Measurements from ENCODE around the gene CTAGE1.
"Not testable (repeated sequence)": the region's sequence is repeated elsewhere in the genome, so short reads cannot be mapped to it uniquely, and the experiment has no call there.

CTAGE1 gene, protein sequence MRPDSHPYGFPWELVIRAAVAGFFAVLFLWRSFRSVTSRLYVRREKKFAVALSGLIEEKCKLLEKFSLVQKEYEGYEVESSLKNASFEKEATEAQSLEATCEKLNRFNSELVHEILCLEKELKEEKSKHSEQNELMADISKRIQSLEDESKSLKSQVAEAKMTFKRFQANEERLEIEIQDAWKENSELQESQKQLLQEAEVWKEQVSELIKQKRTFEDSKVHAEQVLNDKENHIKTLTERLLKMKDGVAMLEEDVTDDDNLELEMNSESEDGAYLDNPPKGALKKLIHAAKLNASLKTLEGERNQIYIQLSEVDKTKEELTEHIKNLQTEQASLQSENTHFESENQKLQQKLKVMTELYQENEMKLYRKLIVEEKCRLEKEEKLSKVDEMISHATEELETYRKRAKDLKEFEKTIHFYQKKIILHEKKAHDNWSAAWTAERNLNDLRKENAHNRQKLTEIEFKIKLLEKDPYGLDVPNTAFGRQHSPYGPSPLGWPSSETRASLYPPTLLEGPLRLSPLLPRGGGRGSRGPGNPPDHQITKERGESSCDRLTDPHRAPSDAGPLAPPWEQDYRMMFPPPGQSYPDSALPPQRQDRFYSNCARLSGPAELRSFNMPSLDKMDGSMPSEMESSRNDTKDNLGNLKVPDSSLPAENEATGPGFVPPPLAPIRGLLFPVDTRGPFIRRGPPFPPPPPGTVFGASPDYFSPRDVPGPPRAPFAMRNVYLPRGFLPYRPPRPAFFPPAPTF

GRCh38 chr18:22417496-22418188, at the start of gene CTAGE1:
Gene CTAGE1 (minus strand): TSS chr18:22417915. CDS start chr18:22417811, 104 bp downstream.
- DNase-seq (ENCODE audit: low read depth, low spot score) = no peak

- no peak for DNase-seq (ENCODE audit: low read depth, low spot score)
Observed at GRCh38 chr18:22466608-22467395, 49.1 kb upstream of the CTAGE1 start.

DNA sequence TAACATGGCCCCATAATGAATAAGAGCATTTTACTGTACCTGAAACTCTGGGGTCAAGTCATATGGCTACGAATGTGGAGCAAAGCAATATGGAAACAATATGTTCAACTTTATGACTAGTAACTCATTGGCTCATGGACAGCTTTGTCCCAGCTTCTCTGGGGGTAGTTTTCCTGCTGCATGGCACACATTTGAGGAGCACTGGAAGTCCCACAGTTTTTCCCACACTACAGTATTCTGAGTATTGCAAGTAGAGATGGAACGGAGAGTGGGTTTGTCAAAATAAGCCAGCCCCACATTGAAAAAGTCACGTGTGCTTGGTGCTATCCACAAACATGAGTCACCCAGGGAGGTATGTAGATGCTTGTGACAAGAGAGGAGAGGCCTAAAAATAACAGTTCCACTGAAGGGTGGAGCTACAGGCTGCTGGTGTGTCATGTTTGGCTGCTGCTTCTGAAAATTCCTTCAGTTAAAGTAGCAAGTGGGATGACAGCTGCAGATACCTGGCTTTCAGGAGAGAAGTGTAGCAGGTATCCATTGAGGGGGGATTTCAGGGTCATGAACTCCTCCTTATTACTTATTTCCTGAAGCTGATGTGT, 48.2 kb upstream of the CTAGE1 start:
- no peak for DNase-seq (ENCODE audit: low read depth, low spot score)

- no peak for DNase-seq (ENCODE audit: low read depth, low spot score)
Observed at GRCh38 chr18:22463076-22463475, 45.4 kb upstream of the CTAGE1 start.

- DNase-seq (ENCODE audit: low read depth, low spot score) = no peak
Observed at GRCh38 chr18:22459491-22459890, 41.8 kb upstream of the CTAGE1 start.

GRCh38 chr18:22457524-22457923, 39.8 kb upstream of the CTAGE1 start:
- DNase-seq (ENCODE audit: low read depth, low spot score) = no peak

GRCh38 chr18:22456547-22456946, 38.8 kb upstream of the CTAGE1 start:
- no peak for DNase-seq (ENCODE audit: low read depth, low spot score)

GRCh38 chr18:22456116-22456480, 38.4 kb upstream of the CTAGE1 start:
- DNase-seq (ENCODE audit: low read depth, low spot score) = no peak

GRCh38 chr18:22455425-22456115, 37.9 kb upstream of the CTAGE1 start:
- no peak for DNase-seq (ENCODE audit: low read depth, low spot score)

DNA sequence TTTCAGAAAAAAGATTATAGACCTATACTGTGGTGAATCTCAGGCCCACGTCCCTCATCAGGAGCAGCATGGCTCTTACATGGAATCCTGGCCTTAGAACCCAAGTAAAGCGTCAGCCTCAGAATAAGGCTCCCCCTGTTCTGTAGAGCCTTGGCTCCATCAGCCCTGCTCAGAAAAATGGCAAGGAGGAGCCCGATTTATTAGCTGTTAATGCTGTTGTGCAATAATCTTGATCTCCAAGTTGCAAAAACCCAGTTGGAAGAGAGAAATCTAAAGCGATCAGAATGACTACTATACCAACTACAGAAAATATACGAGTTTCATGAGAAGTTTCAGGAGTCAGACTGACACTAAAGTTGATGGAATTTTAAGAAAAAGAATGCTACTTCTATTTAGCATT, 35.6 kb upstream of the CTAGE1 start:
- no peak for DNase-seq (ENCODE audit: low read depth, low spot score)

GRCh38 chr18:22452226-22452668, 34.5 kb upstream of the CTAGE1 start:
- no peak for DNase-seq (ENCODE audit: low read depth, low spot score)

DNA sequence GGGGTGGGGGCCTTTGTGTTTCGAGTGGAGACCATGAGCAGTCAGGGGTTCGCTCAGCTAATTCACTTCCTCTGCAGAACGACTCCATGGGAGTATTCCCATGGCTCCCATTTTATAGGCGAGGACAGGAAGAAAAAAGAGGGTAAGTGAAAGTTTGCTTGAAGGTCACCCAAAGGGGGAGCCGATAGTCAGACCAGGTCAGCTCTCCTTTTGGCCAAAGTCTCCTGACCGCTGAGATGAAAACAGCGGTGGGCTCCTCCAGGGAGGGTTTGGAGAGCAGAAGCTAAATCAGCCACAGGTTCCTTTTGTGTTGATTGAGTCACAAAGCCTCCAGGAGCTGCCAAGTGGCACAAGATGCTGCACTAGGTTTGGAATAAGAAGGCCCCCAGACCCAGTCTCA, 34.1 kb upstream of the CTAGE1 start:
- DNase-seq (ENCODE audit: low read depth, low spot score) = no peak

GRCh38 chr18:22450766-22451165, 33.1 kb upstream of the CTAGE1 start:
- not testable (repeated sequence) for DNase-seq (ENCODE audit: low read depth, low spot score)

DNA sequence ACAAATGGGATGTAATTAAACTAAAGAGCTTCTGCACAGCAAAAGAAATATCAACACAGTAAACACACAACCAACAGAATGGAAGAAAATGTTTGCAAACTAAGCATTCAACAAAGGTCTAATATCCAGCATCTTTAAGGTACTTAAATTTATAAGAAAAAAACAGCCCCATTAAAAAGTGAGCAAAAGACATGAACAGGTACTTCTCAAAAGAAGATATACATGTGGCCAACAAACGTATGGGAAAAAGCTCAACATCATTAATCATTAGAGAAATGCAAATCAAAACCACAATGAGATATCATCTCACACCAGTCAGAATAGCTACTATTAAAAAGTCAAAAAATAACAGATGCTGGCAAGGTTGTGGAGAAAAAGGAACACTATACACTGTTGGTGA, 32.6 kb upstream of the CTAGE1 start:
- not testable (repeated sequence) for DNase-seq (ENCODE audit: low read depth, low spot score)

- DNase-seq (ENCODE audit: low read depth, low spot score) = not testable (repeated sequence)
Observed at GRCh38 chr18:22449753-22450152, 32.0 kb upstream of the CTAGE1 start.

GRCh38 chr18:22448238-22448637, 30.5 kb upstream of the CTAGE1 start:
- no peak for DNase-seq (ENCODE audit: low read depth, low spot score)

DNA sequence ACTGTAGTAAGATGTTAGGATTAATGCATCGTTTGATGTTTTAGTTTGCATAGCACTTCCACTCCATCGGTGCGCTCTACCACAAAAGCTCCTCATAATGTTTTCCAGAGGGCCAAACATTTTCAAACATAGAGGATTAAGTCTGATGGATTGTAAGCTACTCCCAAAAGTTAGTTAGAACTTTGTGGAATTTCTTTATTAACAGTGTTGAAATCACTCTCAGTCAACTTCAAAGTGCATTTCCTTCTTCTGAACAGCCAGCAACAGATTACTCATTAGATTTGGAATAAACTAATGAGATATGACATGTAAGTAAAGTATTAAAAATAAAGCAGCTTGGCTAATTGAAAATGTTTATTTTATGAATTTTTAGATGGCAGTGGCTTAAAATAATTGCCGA, 30.1 kb upstream of the CTAGE1 start:
- DNase-seq (ENCODE audit: low read depth, low spot score) = no peak

DNA sequence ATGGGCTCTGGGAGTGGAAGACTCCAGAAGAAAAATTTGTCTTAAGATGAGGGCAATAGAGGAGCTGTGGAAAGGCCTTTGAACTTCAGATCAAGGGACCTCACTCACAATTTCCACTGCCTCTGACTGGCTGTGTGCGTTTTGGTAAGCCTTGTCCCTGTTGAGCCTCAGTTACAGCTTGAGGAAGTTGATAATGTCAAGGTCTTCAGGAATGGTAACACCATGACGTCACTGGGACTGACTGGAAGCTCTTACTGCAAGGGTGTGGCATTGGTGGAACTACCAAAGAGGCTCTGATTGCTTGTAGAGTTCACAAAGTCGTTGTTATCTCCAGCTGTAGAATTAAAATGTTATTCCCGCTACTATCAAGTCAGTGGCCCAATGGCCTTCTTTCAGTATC, 29.2 kb upstream of the CTAGE1 start:
- DNase-seq (ENCODE audit: low read depth, low spot score) = no peak

DNA sequence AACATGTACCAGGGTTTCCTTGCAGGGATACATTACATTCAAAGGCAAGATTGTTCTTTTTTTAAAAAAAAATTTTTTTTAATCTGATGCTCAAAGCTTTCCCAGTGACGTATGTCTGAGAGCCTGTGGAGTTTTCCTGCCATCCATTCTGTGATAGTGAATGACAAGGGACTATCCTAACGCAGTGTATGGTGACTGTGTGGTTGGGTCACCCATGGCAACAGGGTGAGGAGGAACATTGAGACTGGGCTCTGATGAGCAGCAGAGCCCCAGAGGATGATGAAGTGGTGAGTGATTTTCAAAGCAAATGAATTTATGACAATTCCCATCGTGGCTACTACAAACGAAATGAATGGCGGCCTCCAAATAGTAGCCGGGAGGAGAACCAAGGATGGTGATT, 28.6 kb upstream of the CTAGE1 start:
- no peak for DNase-seq (ENCODE audit: low read depth, low spot score)

DNA sequence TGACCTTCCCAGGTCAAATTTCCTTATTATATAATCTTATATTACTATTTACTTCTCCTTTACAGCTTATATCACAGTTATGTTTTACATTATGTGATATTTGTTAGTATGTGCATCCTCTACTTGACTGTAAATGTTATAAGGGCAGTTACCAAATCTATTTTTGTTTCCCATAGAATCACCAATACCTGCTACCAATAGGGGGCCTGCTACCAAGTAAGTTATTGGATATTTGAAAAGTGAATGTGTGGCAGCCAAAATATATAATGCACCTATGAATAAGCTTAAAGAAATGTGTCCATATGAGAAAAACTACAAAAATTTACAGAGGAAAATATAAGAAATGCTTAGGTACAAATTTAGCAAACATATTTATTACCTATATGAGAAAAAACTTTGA, 23.9 kb upstream of the CTAGE1 start:
- no peak for DNase-seq (ENCODE audit: low read depth, low spot score)

DNA sequence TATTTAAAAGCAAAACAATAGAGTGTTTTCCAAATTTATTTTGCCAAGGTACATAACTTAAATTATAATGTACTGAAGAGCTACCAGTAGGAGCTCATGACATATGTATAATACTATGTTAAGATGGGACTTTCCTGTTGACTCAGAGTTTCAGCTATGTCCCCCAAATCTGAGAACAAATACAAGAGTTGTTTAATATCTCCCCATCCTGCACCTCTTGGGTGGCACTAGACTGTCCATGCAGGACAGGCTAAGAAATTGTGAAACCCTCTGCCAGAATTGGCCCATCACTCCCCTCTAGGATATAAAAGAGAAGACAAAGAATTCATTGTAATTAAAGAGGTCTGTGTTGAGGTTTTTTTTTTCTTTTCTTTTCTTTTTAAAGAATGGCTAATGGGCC, 21.7 kb upstream of the CTAGE1 start:
- no peak for DNase-seq (ENCODE audit: low read depth, low spot score)

All from activated naive CD8-positive, alpha-beta T cell treated with anti-CD3 and anti-CD28 coated beads, Interleukin-2, amount 50 U/mL, for 16 hours (primary cell).